Measurements from ENCODE around the gene GARNL3. TPM values are rescaled to one million over a fixed set of nuclear protein-coding genes. Genes with fewer than 3 reads are reported as not detected.

The GARNL3 gene
- total RNA-seq, 1 experiment from 2014 or later = 11.5 TPM

GRCh38 chr9:127403507-127404192 is 139.1 kb downstream of the GARNL3 start:
- H3K4me1 ChIP-seq (ENCODE audit: control insufficient read depth, insufficient read depth, low read length) = peaks cover 15% of the 10 kb centered on the region
- no peak overlapping the region for H3K4me3 ChIP-seq (ENCODE audit: low read depth in 2 of 2, low read length in 2 of 2)
- in situ Hi-C loops (cut with HindIII; ENCODE audit: low pct_unique_long_range_greater_than_20kb, low sequenced_read_pairs) = no loop called here
- no peak overlapping the region for H3K27ac ChIP-seq (ENCODE audit: low read length)
- no peaks in the 10 kb centered on the region; the same call in 1 of the 2 replicates for H3K36me3 ChIP-seq (ENCODE audit: control insufficient read depth, insufficient read depth, low read length)
- BruUV-seq (replicated peaks) = no TSS peak
- POLR2A ChIA-PET = interaction anchor here (0.6 kb wide), 1 partner anchor 53 kb away, joined by 3 read pairs; no protein-coding TSS in a partner anchor
- CTCF ChIA-PET = no interaction called here
- DNase-seq (ENCODE audit: low read depth, low spot score) (no peak), ATAC-seq (no peak)
- H3K9me3 ChIP-seq (ENCODE audit: control insufficient read depth, insufficient read depth, low read depth, low read length) = no peaks in the 10 kb centered on the region
- no peaks in the 10 kb centered on the region for H3K27me3 ChIP-seq (ENCODE audit: control insufficient read depth, insufficient read depth, low read length)
- intact Hi-C loops (cut with micrococcal nuclease; ENCODE audit: unreplicated experiment) = no loop called here
- TF ChIP-seq REST (IDR thresholded peaks at IDR 0.05; ENCODE audit: insufficient read depth in 1 of 2, low read depth in 2 of 2, low read length in 1 of 2) (no peak), TCF7L2 (IDR thresholded peaks at IDR 0.05; ENCODE audit: low read depth, low read length) (no peak)

GRCh38 chr9:127404631-127405030 is 140.1 kb downstream of the GARNL3 start:
- DNase-seq (ENCODE audit: low read depth, low spot score) (no peak), ATAC-seq (no peak)
- no peak for TF ChIP-seq REST (IDR thresholded peaks at IDR 0.05; ENCODE audit: insufficient read depth in 1 of 2, low read depth in 2 of 2, low read length in 1 of 2)
- no TSS peak for BruUV-seq (replicated peaks)
- H3K36me3 ChIP-seq (ENCODE audit: control insufficient read depth, insufficient read depth, low read length) = no peaks in the 10 kb centered on the region
- H3K27me3 ChIP-seq (ENCODE audit: control insufficient read depth, insufficient read depth, low read length) = no peaks in the 10 kb centered on the region
- H3K9me3 ChIP-seq (ENCODE audit: control insufficient read depth, insufficient read depth, low read depth, low read length) = no peaks in the 10 kb centered on the region
- in situ Hi-C loops (cut with HindIII; ENCODE audit: low pct_unique_long_range_greater_than_20kb, low sequenced_read_pairs) = no loop called here
- H3K4me3 ChIP-seq (ENCODE audit: low read depth in 2 of 2, low read length in 2 of 2) = no peak overlapping the region
- no peak overlapping the region for H3K27ac ChIP-seq (ENCODE audit: low read length)
- ChIA-PET CTCF (no interaction called here), POLR2A (interaction anchor here (0.6 kb wide), 1 partner anchor 389 kb away, joined by 6 read pairs; no protein-coding TSS in a partner anchor)
- intact Hi-C loops (cut with micrococcal nuclease; ENCODE audit: unreplicated experiment) = no loop called here
- peaks cover 15% of the 10 kb centered on the region for H3K4me1 ChIP-seq (ENCODE audit: control insufficient read depth, insufficient read depth, low read length)

GRCh38 chr9:127405344-127406125 is 141.0 kb downstream of the GARNL3 start:
- Histone ChIP-seq H3K9me3 (ENCODE audit: control insufficient read depth, insufficient read depth, low read depth, low read length) (no peaks in the 10 kb centered on the region), H3K27me3 (ENCODE audit: control insufficient read depth, insufficient read depth, low read length) (no peaks in the 10 kb centered on the region), H3K27ac (ENCODE audit: low read length) (no peak overlapping the region; the same call in 1 of the 2 replicates), H3K4me1 (ENCODE audit: control insufficient read depth, insufficient read depth, low read length) (peaks cover 15% of the 10 kb centered on the region), H3K36me3 (ENCODE audit: control insufficient read depth, insufficient read depth, low read length) (no peaks in the 10 kb centered on the region), H3K4me3 (ENCODE audit: low read depth in 2 of 2, low read length in 2 of 2) (no peak overlapping the region)
- intact Hi-C loops (cut with micrococcal nuclease; ENCODE audit: unreplicated experiment) (no loop called here), in situ Hi-C loops (cut with HindIII; ENCODE audit: low pct_unique_long_range_greater_than_20kb, low sequenced_read_pairs) (no loop called here)
- no peak for ATAC-seq
- POLR2A ChIA-PET = no interaction called here
- TF ChIP-seq POLR2AphosphoS5 (IDR thresholded peaks at IDR 0.05; ENCODE audit: low read depth, low read length) (no peak), SIN3A (IDR thresholded peaks at IDR 0.05; ENCODE audit: borderline replicate concordance, insufficient read depth, low read depth, low read length) (no peak), REST (IDR thresholded peaks at IDR 0.05; ENCODE audit: insufficient read depth in 1 of 2, low read depth in 2 of 2, low read length in 1 of 2) (no peak)
- BruUV-seq (replicated peaks) = no TSS peak
- CTCF ChIA-PET = no interaction called here
- no peak for DNase-seq (ENCODE audit: low read depth, low spot score)
